Measurements from ENCODE around the gene AASDH.

AASDH gene, protein sequence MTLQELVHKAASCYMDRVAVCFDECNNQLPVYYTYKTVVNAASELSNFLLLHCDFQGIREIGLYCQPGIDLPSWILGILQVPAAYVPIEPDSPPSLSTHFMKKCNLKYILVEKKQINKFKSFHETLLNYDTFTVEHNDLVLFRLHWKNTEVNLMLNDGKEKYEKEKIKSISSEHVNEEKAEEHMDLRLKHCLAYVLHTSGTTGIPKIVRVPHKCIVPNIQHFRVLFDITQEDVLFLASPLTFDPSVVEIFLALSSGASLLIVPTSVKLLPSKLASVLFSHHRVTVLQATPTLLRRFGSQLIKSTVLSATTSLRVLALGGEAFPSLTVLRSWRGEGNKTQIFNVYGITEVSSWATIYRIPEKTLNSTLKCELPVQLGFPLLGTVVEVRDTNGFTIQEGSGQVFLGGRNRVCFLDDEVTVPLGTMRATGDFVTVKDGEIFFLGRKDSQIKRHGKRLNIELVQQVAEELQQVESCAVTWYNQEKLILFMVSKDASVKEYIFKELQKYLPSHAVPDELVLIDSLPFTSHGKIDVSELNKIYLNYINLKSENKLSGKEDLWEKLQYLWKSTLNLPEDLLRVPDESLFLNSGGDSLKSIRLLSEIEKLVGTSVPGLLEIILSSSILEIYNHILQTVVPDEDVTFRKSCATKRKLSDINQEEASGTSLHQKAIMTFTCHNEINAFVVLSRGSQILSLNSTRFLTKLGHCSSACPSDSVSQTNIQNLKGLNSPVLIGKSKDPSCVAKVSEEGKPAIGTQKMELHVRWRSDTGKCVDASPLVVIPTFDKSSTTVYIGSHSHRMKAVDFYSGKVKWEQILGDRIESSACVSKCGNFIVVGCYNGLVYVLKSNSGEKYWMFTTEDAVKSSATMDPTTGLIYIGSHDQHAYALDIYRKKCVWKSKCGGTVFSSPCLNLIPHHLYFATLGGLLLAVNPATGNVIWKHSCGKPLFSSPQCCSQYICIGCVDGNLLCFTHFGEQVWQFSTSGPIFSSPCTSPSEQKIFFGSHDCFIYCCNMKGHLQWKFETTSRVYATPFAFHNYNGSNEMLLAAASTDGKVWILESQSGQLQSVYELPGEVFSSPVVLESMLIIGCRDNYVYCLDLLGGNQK

DNA sequence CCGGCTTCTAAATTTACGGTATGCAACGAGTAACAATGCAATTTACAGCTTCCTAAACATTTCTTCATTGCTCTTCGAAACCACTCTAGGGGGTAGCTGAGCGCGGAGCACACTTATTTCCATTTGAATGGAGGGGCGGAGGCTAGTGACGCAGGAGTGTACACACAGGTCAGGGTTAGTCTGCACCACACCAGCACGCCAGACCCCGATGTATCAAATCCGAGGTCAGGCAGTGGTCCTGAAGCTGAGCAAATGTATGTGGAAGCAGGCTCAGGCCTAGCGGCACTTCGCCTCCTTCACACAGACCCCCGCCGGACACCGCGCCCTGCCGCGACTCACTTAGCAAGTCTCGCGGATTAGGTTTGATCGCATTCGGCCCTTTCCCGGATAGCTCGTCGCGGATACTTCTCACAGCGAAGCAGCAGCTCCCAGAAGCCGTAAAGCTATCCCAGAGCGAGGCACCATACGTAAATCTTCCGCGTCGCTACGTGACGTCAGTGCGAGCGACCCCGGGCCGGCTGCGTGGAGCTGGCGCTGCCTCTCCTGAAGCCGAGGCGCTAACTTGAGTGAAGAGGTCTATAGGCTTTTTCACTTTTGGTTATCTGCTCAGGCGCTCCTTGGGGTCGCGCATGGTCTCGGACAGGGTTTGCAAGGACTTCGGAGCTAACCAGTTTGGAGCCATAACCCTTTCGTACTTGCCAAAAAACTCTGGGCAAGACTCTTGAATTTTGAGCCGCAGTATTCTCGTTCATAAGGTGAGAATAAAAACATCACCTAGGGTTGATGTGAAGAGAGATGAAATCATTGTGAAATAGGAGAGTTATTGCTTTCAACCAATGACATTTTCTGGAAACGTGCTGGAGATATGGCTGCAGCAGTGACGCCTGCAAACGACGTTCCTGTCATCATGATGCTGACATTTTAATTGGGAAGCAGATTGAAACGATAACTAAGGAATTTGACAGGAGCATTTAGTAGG lies at the start of gene AASDH:
Gene AASDH, minus strand, starts transcription at position 469 of the 979 bp plus-strand sequence. CDS start 3,192 bp downstream, outside the sequence.
- peak; percentile 95 for DNase-seq (ENCODE audit: low read depth)

GRCh38 chr4:56435140-56435926 lies 48.0 kb upstream of the AASDH start, which contains the start of gene PPAT:
Gene PPAT, minus strand, starts transcription at chr4:56435615. Its CDS starts 138 bp downstream, at chr4:56435477.
- peak; percentile 98 for DNase-seq (ENCODE audit: low read depth)

GRCh38 chr4:56434599-56435139 lies 47.4 kb upstream of the AASDH start:
- no peak for DNase-seq (ENCODE audit: low read depth)

DNA sequence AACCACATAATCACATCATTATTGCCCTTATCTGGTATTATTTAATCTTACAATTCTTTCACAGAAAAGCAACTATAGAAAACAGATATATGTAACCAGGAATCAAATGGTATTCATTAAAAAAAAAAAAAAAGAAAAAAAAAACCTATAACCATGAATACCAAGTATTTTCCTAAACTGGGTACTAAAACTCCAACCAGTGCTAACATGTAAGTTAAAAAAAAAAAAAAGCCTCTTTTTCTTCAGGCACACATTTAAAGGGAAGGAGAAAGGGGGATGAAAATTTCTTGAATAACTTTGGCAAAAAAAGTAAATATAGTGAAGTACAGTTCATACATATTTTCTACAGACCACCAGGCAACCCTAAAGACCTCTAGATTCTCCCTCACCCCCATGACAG lies 46.0 kb upstream of the AASDH start:
- DNase-seq (ENCODE audit: low read depth), result no peak

GRCh38 chr4:56430203-56430602 lies 42.9 kb upstream of the AASDH start:
- no peak for DNase-seq (ENCODE audit: low read depth)

- no peak for DNase-seq (ENCODE audit: low read depth)
These were observed 39.9 kb upstream of the AASDH start for GRCh38 chr4:56427179-56427578.

GRCh38 chr4:56426273-56426672 lies 39.0 kb upstream of the AASDH start:
- no peak for DNase-seq (ENCODE audit: low read depth)

DNA sequence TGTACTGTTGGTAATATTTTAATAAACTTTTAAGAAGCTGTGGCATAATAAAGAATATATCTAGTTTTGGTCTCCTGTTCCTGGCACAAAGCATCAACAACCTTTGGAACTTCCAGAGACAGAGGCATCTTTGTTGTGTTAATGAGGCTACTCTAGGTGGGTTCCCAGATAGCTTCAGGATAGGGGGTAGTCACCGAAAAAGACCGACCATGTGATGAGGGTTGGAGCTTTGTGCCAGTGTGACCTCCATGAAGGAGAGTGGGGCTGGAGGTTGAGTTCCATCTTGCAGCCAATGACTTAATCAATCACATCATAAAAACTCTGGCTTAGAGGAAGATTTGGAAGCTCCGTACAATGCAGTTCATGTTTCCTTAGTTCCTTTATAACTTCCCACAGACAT lies 38.2 kb upstream of the AASDH start:
- no peak for DNase-seq (ENCODE audit: low read depth)

GRCh38 chr4:56424697-56425514 lies 37.6 kb upstream of the AASDH start:
- no peak for DNase-seq (ENCODE audit: low read depth)

DNA sequence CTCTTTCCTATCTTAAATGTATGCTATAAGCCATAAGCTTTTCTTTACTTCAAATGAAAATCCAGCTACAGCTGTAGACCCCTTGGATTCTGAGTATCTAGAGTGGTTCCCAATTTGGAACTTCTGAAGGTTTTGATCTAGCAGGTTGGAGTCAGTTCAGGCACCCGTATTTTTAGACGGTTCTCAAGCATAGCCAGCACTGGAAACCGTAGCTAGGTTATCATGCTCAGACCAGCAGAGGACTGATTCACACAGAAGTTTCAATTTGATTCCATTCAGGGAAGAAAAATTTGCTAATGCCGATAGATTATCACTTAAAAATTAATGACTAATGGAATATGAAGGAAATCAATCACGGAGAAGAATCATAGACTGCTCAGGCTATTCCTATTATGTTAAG lies 36.9 kb upstream of the AASDH start:
- DNase-seq (ENCODE audit: low read depth), result no peak

GRCh38 chr4:56417396-56417795 lies 30.1 kb upstream of the AASDH start:
- no peak for DNase-seq (ENCODE audit: low read depth)

GRCh38 chr4:56416349-56416748 lies 29.1 kb upstream of the AASDH start:
- no peak for DNase-seq (ENCODE audit: low read depth)

DNA sequence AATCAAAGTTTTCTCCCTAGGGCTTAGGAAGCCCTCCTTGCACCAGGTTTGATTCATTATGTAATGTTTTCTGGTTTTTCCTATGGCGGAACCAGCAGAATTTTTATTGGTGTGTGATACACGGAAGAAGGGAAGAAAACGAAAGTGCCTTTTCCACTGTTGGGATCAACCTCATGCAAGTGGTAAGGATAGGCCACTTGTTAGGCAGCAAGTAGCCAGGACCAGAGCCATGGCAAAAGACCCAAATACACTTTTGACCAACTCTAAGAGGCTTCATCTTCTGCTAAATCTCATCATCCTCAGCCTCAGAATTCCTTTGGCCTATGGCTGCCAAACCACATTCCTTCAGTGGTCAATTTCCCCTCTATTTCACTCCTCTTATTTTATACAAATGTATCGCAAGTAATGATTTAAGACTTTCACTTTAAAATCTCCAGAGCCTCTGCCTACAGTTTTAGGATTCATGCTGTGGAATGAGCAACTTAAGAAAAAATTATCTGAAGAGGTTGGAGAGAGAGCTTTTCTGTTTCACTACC lies 26.9 kb upstream of the AASDH start:
- DNase-seq (ENCODE audit: low read depth), result no peak

- DNase-seq (ENCODE audit: low read depth), result no peak
These were observed 23.2 kb upstream of the AASDH start for GRCh38 chr4:56410247-56411062.

GRCh38 chr4:56409511-56410090 lies 22.3 kb upstream of the AASDH start:
- no peak for DNase-seq (ENCODE audit: low read depth)

- no peak for DNase-seq (ENCODE audit: low read depth)
These were observed 21.7 kb upstream of the AASDH start for GRCh38 chr4:56408978-56409377.

- no peak for DNase-seq (ENCODE audit: low read depth)
These were observed 18.9 kb upstream of the AASDH start for GRCh38 chr4:56406151-56406550.

- DNase-seq (ENCODE audit: low read depth), result no peak
These were observed 17.7 kb upstream of the AASDH start for GRCh38 chr4:56405016-56405415.

Measured in activated T-cell treated with anti-CD3 and anti-CD28 coated beads for 24 hours (primary cell).